22Rv1 (cell line): ENCODE results near the gene MYL10.
"Not testable (repeated sequence)": the region's sequence is repeated elsewhere in the genome, so short reads cannot be mapped to it uniquely, and the experiment has no call there.

Experiments
- CTCF ChIP-seq: fragments of 450-650 bp; IDR thresholded peaks from 2 replicates; pipeline ENCODE4 v1.5.1; 2017; ENCODE audit warnings: mild to moderate bottlenecking
- ZFX ChIP-seq: fragments of 450-650 bp; IDR thresholded peaks from 2 replicates; pipeline ENCODE4 v1.6.1; 2017; ENCODE audit warnings: antibody characterized with exemption, borderline replicate concordance

GRCh38 chr7:101647876-101648275 is 18.8 kb upstream of the MYL10 start:
- TF ChIP-seq CTCF, ZFX: not testable (repeated sequence)
